Epithelial cell of proximal tubule (primary cell): ENCODE data around the gene SERGEF. TPM values are rescaled to one million over a fixed set of nuclear protein-coding genes. Genes with fewer than 3 reads are reported as not detected.
A peak's percentile ranks its signal among the peaks of the same experiment; 100 is the strongest.

Source experiments
- DNase-seq: peaks from one replicate; pipeline ENCODE4 v3.0.0-alpha.2; 2011; ENCODE audit warnings: low read depth
- H3K4me3 ChIP-seq: 2 replicates; pipeline ENCODE4 v1.5.1; 2011; ENCODE audit warnings: low read depth, mild to moderate bottlenecking, low read length
- CTCF ChIP-seq: conservative IDR thresholded peaks from 2 replicates; pipeline ENCODE4 v1.5.1; 2012; ENCODE audit warnings: low read depth, mild to moderate bottlenecking, low read length
- total RNA-seq: library from RNA; depleted of rRNA; stranded (reverse); fragments of >200 nt; gene quantifications from 2 replicates; pipeline ENCODE4 v1.2.3, GENCODE V29; 2015

The SERGEF gene
- total RNA-seq, 1 donor from 2014 or later: 30.6 TPM

- DNase-seq: no peak
- H3K4me3 ChIP-seq: no peak overlapping the region
- TF ChIP-seq CTCF: peak; percentile 49
Observed at GRCh38 chr11:17827006-17827405, 185.8 kb downstream of the SERGEF start.

GRCh38 chr11:17822401-17822781 is 190.5 kb downstream of the SERGEF start:
- TF ChIP-seq CTCF: no peak
- no peak overlapping the region for H3K4me3 ChIP-seq
- DNase-seq: no peak

GRCh38 chr11:17821648-17822400 is 191.0 kb downstream of the SERGEF start:
- H3K4me3 ChIP-seq: no peak overlapping the region
- DNase-seq: no peak
- no peak for TF ChIP-seq CTCF

GRCh38 chr11:17816232-17816931 is 196.5 kb downstream of the SERGEF start:
- no peak overlapping the region for H3K4me3 ChIP-seq
- no peak for TF ChIP-seq CTCF
- DNase-seq: no peak

- no peak overlapping the region for H3K4me3 ChIP-seq
- DNase-seq: no peak
- no peak for TF ChIP-seq CTCF
Observed at GRCh38 chr11:17814546-17814945, 198.3 kb downstream of the SERGEF start.

- DNase-seq: no peak
- TF ChIP-seq CTCF: no peak
- H3K4me3 ChIP-seq: no peak overlapping the region
Observed at GRCh38 chr11:17813391-17814059, 199.3 kb downstream of the SERGEF start.
